Activated CD8-positive, alpha-beta memory T cell treated with anti-CD3 and anti-CD28 coated beads, Interleukin-2, amount 10 ng/mL, durations not matched to agents 7 days and 5 days (primary cell): ENCODE results near the gene POU2F3. TPM values are rescaled to one million over a fixed set of nuclear protein-coding genes. Genes with fewer than 3 reads are reported as not detected.

ENCODE experiments used
- ATAC-seq: fragments of 150-1000 bp; cut with Tn5 transposase; one replicate; pipeline ENCODE4 v1.10.0; 2021; ENCODE audit warnings: moderate library complexity
- CTCF ChIA-PET: fragments of 350-600 bp; sonication (Branson Sonifier 250); formaldehyde crosslinking; loops from one replicate; lab custom pipeline; 2021; ENCODE audit warnings: antibody characterized with exemption; lab: Charles Lee
- DNase-seq: peaks from one replicate; pipeline ENCODE4 v3.0.0-alpha.2; 2020
- H3K27ac Mint-ChIP-seq: one replicate; pipeline ENCODE4 v1.8.0; 2021; ENCODE audit warnings: mild to moderate bottlenecking, mixed read lengths
- H3K27me3 Mint-ChIP-seq: one replicate; pipeline ENCODE4 v1.8.0; 2021; ENCODE audit warnings: mixed read lengths
- H3K36me3 Mint-ChIP-seq: one replicate; pipeline ENCODE4 v1.8.0; 2021; ENCODE audit warnings: mild to moderate bottlenecking, mixed read lengths
- H3K4me1 Mint-ChIP-seq: one replicate; pipeline ENCODE4 v1.8.0; 2021; ENCODE audit warnings: mixed read lengths
- H3K4me3 Mint-ChIP-seq: one replicate; pipeline ENCODE4 v1.8.0; 2021; ENCODE audit warnings: mild to moderate bottlenecking, moderate library complexity, mixed read lengths
- H3K9me3 Mint-ChIP-seq: one replicate; pipeline ENCODE4 v1.8.0; 2022; ENCODE audit warnings: low read depth, mixed read lengths
- total RNA-seq, 2 experiments: library from RNA; stranded (reverse); gene quantifications; one replicate each; pipeline ENCODE4 v1.2.3, GENCODE V29; 2021

POU2F3 gene
- total RNA-seq, 2 experiments from 2014 or later: not detected

DNA sequence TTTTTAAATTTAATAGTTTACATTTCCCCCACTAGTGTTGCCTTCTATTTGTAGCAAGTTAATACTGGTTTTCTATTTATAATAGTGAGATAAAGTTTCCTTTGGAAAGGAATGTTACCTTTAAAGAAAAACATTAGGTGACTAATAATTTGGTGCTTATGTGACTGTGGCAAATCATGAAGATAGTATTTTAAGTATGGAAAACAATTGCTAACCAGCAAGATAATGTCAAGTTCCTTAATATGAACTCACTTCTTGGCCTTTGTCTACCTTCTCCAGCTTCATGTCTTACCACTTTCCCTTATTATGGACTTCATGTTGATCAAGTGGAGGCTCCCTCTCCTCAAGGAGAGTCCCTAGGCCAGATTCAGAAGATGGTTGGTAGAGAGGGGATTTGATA, 123.5 kb downstream of the POU2F3 start:
- no peaks in the 10 kb centered on the region for H3K9me3 Mint-ChIP-seq
- H3K27me3 Mint-ChIP-seq: no peaks in the 10 kb centered on the region
- no peaks in the 10 kb centered on the region for H3K36me3 Mint-ChIP-seq
- no peak overlapping the region for H3K27ac Mint-ChIP-seq
- no peak overlapping the region for H3K4me3 Mint-ChIP-seq
- DNase-seq: no peak
- ATAC-seq: no peak
- peaks cover 4% of the 10 kb centered on the region for H3K4me1 Mint-ChIP-seq
- CTCF ChIA-PET: interaction anchor here (0.8 to 2.1 kb wide), 2 partner anchors 9 to 29 kb away, joined by 3 to 5 read pairs; no protein-coding TSS in a partner anchor

DNA sequence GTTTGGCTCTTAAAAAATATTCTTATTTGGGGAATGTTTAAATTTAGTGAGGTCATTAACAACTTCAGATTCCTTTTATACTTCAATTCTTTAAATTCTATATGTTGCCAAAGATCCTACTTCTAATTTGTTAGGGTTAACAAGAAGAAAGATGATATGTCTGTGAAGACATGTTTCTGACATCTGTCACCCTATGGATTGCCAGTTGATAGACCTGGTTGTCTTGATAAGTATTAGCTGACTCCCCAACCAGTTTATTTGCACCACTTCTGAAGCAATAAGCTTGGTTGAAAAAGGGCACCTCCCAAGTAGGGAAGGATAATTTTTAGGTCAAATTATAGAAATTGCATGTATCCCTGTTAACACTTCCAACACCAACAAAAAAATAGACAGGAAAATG, 125.6 kb downstream of the POU2F3 start:
- H3K4me3 Mint-ChIP-seq: no peak overlapping the region
- CTCF ChIA-PET: no interaction called here
- H3K36me3 Mint-ChIP-seq: no peaks in the 10 kb centered on the region
- no peak overlapping the region for H3K27ac Mint-ChIP-seq
- H3K4me1 Mint-ChIP-seq: peaks cover 1% of the 10 kb centered on the region
- no peaks in the 10 kb centered on the region for H3K27me3 Mint-ChIP-seq
- DNase-seq (no peak), ATAC-seq (no peak)
- no peaks in the 10 kb centered on the region for H3K9me3 Mint-ChIP-seq

Other genes with a start within 250 kb of the POU2F3 start
- not detected for gene TRIM29, start 102.0 kb upstream of the POU2F3 start, total RNA-seq
- 10 to 100 TPM in 1 of 2 experiments, 1 to 10 TPM in 1; 6.5 to 10.5 TPM for gene OAF, start 29.1 kb upstream of the POU2F3 start, total RNA-seq
- 1 to 10 TPM; 1.4 to 4.0 TPM for gene TLCD5, start 85.2 kb downstream of the POU2F3 start, total RNA-seq
- gene ARHGEF12, start 96.3 kb downstream of the POU2F3 start, total RNA-seq: 10 to 100 TPM; 44.6 to 61.1 TPM